HG03103 (cell line): ENCODE results near the gene GTPBP4.

Experiments used
- ATAC-seq: cut with Tn5 transposase; IDR thresholded peaks from one replicate; pipeline ENCODE4 v1.9.1; 2021; ENCODE audit warnings: low read depth; ENCODE audit not compliant: unreplicated experiment

GTPBP4 gene

DNA sequence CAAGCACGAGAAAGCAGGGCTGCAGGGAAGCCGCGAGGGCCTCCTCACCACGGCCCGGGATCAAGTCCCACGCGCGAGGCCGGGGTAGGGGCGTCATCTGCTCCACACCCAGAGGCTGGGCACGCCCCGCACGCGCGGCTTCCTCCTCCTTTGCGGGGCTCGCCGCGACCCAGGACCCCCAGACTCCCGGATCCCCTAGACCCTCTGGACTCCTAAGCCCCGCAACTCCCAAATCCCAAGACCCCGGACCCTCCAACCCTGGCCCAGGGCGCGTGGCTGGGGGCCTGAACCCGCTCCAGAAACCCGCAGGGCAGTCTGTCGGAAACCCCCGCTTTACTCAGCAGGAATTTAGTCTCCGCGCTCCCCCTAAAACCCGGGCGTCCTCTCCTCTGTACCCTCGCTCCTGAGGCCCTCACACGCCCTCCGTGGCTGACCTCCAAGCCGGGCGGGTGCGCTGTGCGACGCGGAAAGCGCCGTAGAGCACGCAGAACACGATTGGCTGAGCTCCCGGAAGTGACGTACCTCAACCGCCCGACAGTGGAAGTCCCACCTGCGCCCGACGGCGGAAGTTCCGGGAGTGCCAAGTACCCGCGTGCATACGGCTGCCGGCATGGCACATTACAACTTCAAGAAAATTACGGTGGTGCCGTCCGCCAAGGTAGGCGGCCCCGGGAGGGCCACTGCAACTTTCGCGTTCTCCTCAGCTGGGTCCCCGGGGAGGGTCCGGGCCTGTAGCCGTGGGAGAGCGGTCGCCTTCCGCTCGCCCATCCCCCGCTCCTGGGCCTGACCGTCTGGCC, at the start of gene GTPBP4:
TSS of gene GTPBP4 (plus strand) at position 565 of the 797 bp plus-strand sequence. CDS start at position 611, 46 bp downstream.
- ATAC-seq: peak; percentile 98

DNA sequence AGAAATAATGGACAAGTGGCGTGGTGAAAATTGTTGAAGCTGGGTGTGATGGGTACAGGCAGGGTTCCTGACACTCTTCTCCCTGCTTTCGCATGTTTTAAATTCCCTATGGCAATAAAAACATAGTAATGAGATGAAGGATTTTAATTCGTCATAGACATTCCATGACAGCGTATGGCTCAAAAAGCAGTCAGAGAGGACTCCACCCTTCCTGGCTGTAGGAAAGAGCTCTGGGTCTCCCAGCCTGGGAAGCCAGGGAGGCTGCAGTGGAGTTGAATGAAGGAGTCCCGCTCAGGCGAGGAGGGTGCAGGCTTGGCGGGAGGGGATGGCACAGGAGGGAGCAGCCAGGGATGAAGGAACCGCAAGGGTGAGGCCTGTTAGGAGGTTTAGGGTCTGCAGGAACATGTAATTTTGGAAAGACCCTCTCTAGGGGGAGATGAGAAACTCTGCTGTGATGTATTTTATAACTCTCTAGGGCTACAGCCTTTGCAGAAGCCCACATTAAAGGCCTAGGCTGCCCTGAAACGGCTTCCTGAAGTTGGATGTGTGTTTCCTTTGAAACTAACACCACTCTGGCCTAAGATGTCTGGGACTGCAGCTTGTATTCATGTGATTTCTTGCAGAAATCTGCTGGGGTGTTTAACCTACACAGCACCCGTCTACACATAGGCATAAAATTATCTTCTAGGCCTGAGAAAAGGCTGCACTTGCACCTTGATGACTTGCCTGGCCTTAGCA, 49.1 kb upstream of the GTPBP4 start:
- no peak for ATAC-seq

DNA sequence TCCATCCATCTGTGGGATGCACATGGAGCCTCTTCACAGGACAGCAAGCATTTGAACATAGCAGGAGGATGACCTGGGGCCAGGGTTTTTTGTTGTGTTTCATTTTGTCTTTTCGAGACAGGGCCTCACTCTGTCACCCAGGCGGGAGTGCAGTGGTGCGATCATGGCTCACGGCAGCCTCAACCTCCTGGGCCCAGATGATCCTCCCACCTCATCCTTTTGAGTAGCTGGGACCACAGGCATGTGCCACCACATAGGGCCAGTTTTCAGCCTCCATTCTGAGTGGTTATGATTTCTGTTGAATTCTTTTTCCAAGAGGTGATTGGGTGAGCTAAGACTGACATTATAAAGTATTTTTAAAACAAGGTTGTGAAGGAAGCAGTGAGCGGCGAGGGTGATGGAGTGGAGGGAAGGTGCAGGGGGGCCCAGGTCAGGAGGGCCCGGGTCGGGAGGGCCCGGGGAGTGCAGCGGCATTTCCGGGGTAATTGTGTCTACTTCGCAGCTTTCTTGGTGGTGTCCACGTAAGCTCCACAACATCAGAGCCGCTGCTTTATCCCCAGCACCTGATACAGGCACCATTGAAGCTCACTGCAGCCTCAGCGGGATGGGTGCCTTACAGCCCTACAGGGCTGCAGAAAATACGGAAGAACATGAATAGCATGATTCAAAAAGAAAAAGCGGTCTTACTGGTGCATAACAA, 44.8 kb upstream of the GTPBP4 start:
- no peak for ATAC-seq

DNA sequence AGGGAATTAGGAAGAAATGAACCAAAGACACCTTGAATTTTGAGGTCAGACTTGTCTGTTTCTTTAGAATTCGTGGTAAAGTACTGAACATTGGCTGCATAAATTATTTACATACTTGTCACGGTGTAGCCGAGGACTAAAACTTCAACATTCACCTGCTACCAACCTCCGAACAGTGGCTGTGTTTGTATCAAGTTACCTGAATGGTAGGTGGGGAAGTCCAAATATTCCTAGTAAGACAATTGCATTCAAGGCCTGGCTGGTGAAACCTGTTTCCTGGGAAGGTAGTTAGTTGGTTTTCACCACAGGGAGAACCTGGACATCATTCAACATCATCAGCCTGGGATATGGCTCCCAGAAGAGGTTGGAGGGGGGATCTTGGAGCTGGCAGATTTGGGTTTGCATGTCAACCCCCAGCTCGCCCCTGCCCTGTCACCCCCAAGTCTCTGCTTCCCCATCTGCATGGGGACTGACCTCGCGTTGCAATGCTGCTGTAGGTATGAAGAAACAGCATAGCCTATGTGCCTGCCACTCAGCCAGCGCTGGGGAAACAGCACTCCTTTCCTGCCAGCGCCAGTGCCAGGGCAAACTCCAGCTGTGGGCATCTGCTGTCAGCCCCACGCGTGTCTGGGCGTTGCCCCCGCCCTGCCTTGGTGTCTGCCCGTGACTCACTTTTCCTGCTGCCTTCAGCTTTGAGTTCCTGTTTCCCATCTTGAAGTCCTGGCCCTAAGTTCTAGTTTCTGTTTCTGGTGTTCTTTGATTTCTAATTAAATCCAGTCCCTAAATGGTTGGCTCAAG, 44.0 kb upstream of the GTPBP4 start:
- no peak for ATAC-seq

DNA sequence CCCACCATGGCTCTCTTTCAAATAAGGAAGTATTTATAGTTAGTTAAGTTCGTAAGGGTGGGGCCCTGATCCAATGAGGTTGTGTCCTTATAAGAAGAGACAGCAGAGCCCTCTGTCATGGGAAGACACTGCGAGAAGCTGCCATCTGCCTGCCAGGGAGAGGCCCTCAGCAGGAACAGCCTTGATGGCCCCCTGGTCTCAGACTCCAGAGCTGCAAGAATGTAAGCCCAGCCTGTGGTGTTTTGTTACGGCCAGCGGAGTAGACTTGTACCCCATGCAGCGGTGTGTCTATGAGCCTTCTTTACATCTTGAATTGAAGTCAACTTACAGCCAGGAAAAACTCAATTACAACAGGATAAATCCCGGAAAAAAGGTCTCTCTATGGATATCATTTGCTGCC, 42.5 kb upstream of the GTPBP4 start:
- no peak for ATAC-seq

DNA sequence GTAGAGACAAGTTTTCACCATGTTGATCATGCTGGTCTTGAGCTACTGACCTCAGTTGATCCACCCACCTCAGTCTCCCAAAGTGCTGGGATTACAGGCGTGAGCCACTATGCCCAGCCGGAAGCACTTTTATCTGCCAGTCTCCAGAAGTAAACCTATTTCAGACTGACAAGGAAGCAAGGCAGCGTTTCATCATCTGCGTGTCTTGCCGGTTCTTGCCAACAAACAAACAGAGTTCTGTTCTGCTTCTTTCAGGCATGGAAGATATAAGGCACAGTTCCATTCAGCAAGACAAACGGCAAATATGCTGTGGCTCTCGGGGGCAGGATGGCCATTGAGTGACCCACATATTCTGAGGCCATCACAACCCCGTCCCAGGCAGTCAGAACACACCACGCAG, 41.2 kb upstream of the GTPBP4 start:
- ATAC-seq: no peak

DNA sequence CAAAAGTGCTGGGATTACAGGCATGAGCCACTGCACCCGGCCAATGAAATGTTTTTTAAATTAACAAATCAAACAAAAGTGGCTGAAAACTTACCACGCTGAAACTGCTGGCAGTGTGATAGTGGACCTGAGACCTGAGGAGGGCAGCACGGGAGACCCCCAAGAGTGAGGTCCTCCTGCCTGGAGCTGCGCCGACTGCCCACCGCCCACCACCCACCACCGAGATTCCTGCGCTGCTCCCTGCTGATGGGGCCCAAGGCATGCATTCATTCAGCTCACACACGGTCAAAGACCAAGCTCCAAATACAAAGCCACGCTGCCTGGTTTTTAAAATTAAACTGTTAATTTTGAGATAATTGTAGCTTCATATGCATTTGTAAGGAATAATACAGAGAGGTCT, 40.4 kb upstream of the GTPBP4 start:
- no peak for ATAC-seq

DNA sequence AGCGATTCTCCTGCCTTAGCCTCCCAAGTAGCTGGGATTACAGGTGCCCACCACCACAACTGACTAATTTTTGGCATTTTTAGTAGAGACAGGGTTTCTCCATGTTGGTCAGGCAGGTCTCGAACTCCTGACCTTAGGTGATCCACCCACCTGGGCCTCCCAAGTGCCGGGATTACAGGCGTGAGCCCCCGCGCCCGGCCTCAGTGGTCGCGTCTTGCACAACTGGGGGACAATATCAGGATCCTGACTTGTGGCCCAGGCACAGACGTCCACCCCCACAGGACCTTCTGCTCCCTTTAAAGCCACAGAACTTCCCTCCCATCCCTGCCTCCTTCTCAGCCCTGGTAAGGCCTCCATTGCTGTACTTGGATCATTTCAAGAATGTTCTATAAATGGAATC, 39.9 kb upstream of the GTPBP4 start:
- ATAC-seq: no peak

DNA sequence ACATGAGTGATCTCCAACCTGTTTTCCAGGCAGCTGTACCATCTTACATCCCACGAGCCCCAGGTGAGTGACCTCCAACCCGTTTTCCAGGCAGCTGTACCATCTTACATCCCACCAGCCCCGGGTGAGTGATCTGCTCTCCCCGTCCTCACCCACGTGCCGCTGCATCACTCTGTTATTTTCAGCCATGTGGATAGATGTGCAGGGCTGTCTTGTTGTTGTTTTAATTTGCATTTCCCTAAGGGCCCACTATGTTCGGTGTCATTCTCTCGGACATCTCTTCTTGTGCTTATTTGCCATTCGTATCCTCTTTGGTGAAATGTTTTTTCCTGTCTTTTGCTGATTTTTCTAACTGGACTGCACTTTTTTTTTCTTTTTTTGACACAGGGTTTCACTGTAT, 38.8 kb upstream of the GTPBP4 start:
- ATAC-seq: no peak

DNA sequence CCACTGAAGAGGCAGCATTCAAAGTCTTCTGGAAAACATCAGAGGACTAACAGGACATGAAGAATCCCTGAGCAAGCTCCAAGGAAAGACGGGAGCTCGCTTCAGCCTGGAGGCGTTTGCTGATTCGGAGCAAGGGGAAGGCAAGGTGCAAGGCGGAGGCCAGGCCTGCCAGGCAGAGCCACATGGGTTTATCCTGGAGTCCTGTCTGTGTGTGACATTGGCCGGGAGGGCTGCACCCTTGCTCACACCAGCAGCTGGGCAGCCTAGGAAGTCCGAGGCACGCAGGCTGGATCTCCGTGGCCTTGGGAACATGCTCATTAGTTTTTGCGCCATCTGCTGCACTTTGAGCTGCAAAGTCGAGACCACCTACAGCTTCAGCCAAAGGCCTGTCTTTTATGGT, 34.4 kb upstream of the GTPBP4 start:
- ATAC-seq: no peak

DNA sequence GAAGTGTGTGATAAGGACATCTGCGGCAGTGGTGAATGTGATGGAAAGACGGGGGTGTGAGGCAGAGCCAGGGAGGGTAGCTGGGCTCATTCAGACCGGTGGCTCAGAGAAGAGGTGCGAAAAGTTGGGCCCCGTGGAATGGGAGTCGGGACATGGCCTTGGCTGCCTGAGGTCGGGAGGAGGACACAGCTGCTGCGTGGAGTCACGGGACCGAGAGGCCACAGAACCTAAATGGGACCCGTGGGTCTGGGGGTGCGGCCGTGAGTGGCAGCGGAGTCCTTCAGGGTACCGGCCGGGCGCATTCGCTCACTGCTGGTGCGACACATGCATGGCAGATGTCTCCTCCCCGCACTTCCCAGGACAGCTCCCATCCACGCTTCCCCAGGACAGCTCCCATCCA, 33.8 kb upstream of the GTPBP4 start:
- ATAC-seq: no peak

DNA sequence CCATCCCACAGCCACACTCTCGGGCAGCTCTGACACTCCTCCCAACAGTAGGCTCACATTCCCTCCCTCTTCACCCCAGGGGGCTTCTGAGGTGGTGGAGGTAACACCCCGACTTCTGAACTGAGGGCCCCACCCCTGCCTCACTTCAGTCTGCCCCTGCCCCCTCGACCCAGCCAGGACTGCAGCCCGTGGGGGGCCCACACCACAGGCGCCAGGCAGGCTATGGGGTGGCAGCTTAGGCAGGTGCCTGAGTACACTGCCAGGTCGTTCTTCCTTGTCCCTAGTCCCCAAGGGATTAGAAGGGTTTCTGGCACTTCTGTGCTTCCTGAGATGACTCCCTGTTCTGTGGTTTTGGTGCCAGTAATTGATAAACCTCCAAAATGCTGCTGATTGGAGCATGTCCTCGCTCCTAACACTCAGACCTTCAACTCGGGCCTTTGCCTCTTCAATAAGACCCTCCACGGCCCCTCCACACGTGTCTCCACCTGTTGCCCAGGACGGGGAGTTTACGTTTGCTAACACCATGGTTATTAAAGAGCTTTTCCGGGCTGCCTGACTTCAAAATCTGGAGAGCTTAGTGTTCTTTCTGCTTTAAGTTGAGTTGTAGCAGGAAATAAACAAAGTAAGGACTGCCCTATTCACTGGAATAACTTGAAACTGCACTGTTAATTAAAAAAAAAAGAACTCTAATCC, 33.0 kb upstream of the GTPBP4 start:
- ATAC-seq: no peak

DNA sequence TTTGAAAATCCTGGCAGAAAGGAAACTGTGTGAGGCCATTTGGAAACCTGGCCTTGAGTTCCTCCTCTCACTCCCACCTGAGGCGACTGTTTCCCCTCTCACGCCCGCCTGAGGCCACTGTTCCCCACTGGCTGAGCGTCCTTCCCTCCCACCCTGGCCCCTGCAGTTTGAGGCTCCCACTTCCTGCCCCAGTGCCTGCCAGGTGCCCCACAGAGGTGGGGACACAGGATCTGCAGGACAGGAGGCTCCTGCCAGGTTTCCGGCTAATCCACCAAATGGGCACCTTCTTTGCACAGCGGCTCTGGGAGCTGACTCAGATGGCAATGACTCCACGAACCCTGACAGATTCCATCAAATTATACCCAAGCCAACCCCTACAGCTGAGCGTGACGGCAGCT, 32.4 kb upstream of the GTPBP4 start:
- ATAC-seq: no peak

DNA sequence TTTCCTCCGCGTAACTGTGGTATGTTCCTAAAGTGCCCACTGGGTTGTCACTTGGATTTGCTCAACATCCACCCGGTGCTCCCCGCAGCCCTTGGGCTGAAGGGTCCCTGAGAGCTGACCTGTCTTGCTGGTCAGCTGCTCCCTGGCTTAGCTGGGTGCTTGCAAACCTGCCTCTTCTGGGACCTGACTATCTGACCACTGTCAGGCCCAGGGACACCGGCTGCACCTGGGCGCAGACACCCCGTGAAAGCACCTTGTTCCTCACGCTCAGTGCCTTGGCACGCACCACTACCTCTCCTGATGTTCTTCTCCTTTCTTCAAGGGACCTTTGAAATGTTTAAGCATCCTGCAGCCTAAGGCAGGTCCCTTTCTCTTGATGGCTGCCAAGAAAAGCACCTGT, 30.1 kb upstream of the GTPBP4 start:
- no peak for ATAC-seq

DNA sequence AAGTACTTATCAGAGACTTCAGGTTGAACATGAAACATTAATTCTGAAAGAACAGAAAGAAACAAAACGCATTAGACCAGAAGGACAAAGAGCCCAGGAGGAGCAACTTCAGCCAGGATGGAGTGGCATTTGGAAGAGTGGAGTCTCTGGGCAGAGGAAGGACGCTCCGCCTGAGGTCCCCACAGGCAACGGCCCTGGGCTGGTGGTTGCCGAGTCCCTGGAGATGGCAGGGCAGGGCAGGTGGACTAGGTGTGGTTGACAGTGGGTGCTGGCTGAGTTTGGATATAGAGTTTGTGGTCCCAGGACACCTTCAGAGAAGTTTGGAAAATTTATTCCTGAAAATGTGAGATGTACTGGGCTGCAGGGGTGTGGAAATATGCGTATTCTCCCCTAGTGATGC, 29.4 kb upstream of the GTPBP4 start:
- no peak for ATAC-seq

DNA sequence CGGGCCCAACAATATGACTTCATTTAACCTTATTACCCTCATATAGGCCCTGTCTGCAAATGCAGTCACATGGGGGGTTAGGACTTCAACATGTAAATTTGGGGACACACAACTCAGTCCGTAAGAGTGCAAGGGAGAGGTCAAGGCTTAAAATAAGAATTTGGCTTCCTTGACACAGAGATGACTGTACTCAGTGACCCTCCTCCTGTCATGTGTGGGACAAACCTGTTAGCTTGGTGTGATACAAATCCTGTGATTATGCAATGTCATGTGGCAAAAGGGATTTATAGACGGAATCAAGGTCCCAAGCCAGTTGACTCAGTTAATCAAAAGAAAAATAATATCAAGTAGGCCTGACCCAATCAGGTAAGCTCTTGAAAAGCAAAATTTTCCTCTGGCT, 25.9 kb upstream of the GTPBP4 start:
- no peak for ATAC-seq

DNA sequence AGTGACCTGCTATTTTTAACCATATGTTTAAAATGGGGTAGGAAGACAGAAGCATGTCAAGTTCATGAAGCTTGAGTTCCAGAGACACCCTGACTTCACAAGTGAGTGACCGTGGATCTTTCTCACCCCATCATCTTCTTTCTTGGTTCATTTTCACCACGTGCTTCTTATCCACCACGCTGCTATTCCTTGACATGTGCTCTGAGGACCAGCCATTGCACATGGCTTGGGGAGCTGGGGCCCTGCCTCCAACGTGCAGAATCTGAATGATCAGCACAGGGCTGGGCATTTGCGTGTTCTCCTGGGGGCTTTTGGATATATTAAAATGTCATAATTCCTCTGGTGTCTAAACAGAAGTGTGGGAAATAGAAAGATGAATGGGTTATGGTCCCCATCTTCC, 25.0 kb upstream of the GTPBP4 start:
- no peak for ATAC-seq

DNA sequence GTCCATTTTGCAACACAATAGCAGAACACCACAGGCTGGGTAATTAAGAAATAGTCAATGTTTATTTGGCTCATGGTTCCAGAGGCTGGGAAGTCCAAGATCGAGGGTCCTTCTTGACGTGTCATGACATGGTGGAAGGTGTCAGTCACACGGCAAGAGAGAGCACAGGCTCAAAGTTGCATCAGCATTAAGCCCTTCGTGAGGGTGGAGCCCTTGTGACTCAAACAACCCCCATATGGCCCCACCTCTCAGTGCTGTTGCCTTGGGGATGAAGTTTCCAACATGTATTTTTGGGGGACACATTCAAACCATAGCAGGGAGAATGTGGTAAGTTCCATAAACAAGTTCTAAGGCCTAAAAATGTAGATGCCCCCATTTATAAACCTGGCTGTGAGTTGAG, 24.6 kb upstream of the GTPBP4 start:
- no peak for ATAC-seq

DNA sequence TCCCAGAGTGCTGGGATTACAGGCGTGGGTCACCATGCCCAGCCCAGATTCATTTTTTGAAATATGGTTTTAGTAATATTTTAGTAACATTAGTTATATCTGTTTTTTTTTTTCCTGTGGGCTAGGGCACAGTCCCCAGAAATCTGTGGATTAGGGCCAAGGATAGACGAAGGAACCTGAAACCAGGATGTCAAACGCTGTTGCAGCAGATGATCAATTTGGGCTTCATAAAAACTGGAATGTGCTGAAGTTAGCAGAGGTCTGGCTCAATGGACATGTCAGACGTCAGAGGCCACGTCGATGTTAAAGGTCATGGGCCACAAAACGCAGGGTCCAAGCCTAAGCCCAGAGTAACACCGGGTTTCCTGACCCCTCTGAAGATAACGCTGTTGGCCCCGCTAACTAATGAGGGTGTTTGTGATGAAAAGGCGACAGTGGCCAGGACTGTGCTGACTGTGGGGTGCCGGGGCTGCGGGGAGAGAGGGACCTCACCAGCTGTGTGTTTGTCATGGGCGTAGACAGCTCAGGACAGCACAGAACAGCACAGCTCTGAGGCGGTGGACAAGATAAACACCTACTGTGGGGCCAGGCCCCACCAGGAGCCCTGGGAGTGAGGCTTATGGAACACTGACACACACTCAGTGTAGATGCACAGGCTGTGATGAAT, 23.8 kb upstream of the GTPBP4 start:
- no peak for ATAC-seq

DNA sequence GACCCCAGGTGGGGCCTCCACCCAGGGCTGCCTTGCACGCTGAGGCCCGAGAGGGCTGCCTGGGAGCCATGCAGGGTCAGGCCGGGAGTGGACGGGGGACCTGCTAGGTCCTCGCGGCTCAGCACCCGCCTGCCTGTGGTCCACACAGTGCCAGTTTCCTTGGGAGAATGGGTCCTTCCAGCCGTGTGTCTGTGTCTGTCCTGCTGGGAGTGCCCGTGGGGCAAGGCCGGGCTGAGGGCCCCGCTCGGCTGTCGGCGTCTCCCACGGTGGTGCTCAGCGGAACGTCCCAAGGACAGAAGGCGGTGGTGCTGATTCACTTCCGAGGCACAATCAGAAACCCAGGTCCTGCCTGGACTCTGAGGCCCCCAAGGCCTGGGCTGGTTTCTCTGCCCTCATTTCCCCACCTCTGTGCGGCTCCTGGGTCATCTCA, 23.2 kb upstream of the GTPBP4 start:
- no peak for ATAC-seq
